ENCODE measurements around the gene TBC1D2B.

DNA sequence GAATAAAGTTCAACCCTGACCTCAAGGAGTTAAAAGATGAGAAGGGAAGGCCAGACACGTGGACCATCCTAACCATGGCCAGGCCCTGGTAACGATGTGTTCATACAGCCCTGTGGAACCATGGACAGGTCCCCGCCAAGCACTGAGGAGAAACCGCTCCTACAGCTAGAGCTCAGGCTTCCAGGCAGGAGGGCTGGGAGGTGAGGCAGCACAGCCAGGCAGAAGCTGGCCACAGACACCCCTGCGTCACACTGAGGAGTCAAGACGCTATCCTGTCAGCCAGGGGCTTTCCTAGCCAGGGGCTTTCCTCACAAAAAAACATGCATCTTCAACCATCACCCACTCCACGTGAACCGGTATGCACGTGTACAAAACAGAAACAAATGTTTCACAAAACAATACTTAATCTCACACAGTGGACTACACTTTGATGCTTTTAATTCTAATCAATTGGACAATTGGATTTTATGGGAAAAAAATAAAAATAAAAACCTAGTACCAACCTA, 73.2 kb downstream of the TBC1D2B start:
- TF ChIP-seq ZNF544 (tag by site-specific recombination; IDR thresholded peaks at IDR 0.05) = no peak
- TF ChIP-seq ZNF837 (tag by site-specific recombination; IDR thresholded peaks at IDR 0.05) = no peak
- TF ChIP-seq ZNF10 (tag by site-specific recombination; IDR thresholded peaks at IDR 0.05) = no peak
- TF ChIP-seq, protein P1, sequence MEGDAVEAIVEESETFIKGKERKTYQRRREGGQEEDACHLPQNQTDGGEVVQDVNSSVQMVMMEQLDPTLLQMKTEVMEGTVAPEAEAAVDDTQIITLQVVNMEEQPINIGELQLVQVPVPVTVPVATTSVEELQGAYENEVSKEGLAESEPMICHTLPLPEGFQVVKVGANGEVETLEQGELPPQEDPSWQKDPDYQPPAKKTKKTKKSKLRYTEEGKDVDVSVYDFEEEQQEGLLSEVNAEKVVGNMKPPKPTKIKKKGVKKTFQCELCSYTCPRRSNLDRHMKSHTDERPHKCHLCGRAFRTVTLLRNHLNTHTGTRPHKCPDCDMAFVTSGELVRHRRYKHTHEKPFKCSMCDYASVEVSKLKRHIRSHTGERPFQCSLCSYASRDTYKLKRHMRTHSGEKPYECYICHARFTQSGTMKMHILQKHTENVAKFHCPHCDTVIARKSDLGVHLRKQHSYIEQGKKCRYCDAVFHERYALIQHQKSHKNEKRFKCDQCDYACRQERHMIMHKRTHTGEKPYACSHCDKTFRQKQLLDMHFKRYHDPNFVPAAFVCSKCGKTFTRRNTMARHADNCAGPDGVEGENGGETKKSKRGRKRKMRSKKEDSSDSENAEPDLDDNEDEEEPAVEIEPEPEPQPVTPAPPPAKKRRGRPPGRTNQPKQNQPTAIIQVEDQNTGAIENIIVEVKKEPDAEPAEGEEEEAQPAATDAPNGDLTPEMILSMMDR (tag by site-specific recombination; IDR thresholded peaks at IDR 0.05) = no peak
- TF ChIP-seq KLF8 (tag by site-specific recombination; IDR thresholded peaks at IDR 0.05) = no peak
- TF ChIP-seq HOXA7 (CRISPR knock-in tag; IDR thresholded peaks at IDR 0.05; ENCODE audit: borderline replicate concordance) = no peak

Measured in HEK293 (cell line).